Esophagus muscularis mucosa (tissue), 4 donors: Measurements from ENCODE around the gene ENOX2. TPM values are rescaled to one million over a fixed set of nuclear protein-coding genes. Genes with fewer than 3 reads are reported as not detected.

Experiments
- DNase-seq: peaks from one replicate; pipeline ENCODE4 v3.0.0-alpha.2; 2017; ENCODE audit errors: extremely low spot score
- H3K27ac ChIP-seq, 4 donors: fragments of 200-600 bp; sonication (generic); replicated peaks in 1 of 4; 1 replicate in 3 of 4; 2 replicates in 1 of 4; pipeline ENCODE4 v1.5.1; 2016 to 2019; ENCODE audit warnings: mild to moderate bottlenecking in 1 of 4
- H3K27me3 ChIP-seq, 4 donors: fragments of 200-600 bp; sonication (generic); one replicate each; pipeline versions ENCODE4 v1.5.1 to v1.6.0; 2016 to 2019
- H3K36me3 ChIP-seq, 4 donors: fragments of 200-600 bp; sonication (generic); one replicate each; pipeline ENCODE4 v1.5.1; 2016 to 2019
- H3K4me1 ChIP-seq, 4 donors: fragments of 200-600 bp; sonication (generic); one replicate each; pipeline ENCODE4 v1.5.1; 2016 to 2019
- H3K4me3 ChIP-seq, 4 donors: fragments of 200-600 bp; sonication (generic); 1 replicate in 2 of 4; 2 replicates in 2 of 4; pipeline ENCODE4 v1.5.1; 2016 to 2019; ENCODE audit warnings: mild to moderate bottlenecking in 4 of 4, moderate library complexity in 1 of 4
- H3K9me3 ChIP-seq, 4 donors: fragments of 200-600 bp; sonication (generic); 1 replicate in 3 of 4; 2 replicates in 1 of 4; pipeline ENCODE4 v1.5.1; 2016 to 2019
- EP300 ChIP-seq: sonication (generic); formaldehyde crosslinking; IDR thresholded peaks from one replicate; pipeline ENCODE4 v1.6.1; 2017; ENCODE audit warnings: antibody characterized with exemption
- POLR2A ChIP-seq: fragments of 450-650 bp; IDR thresholded peaks from one replicate; pipeline ENCODE4 v1.6.1; 2017; ENCODE audit warnings: antibody characterized with exemption, moderate library complexity, mild to moderate bottlenecking, low read depth
- POLR2AphosphoS5 ChIP-seq, 2 donors: sonication (generic); formaldehyde crosslinking; IDR thresholded peaks; one replicate each; pipeline ENCODE4 v1.6.1; 2017; ENCODE audit warnings: antibody characterized with exemption in 2 of 2
- WGBS: methylation state at CpG from one replicate; pipeline ENCODE4 v1.1.5; 2018; 5-methylcytosine and 5-hydroxymethylcytosine counted together
- intact Hi-C: fragments of 100-400 bp; cut with DNase I; formaldehyde crosslinking; loops from one replicate; pipeline ENCODE4 v1.15.1; 2023
- total RNA-seq, 4 donors: library from RNA; depleted of rRNA; stranded (reverse); fragments of >200 nt; gene quantifications; one replicate each; pipeline versions ENCODE4 v1.1.0 to v1.2.1, GENCODE V29; 2016
- TF ChIP-seq, protein P1 (sequence below), 3 experiments: fragments of 200-600 bp in 2 of 3; fragments of 450-650 bp in 1 of 3; sonication (generic) in 2 of 3; IDR thresholded peaks; one replicate each; pipeline ENCODE4 v1.5.1; 2017 to 2019; ENCODE audit warnings: antibody characterized with exemption in 3 of 3, mild to moderate bottlenecking in 2 of 3, moderate library complexity in 1 of 3

Gene ENOX2
- total RNA-seq, 4 donors from 2014 or later: 12.4 to 17.1 (median 15.5) TPM

DNA sequence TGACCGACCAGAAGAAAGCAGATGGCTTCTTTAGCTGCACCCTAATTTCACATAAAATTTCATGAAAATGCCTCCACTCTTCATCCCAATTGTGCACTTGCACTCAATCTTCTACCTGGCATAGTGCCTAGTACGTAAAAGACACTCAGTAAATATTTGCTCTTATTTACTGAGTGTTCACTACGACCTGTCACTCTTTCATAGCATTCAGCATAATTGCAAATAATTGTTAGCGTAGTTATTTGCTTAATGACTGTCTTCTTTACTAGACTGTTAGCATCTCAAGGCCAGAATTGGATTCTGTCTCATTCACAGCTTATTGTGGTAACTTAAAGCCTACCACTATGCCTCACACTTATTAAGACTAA lies 130.2 kb downstream of the ENOX2 start:
- intact Hi-C loops: no loop called here
- no peak overlapping the region for H3K4me3 ChIP-seq
- H3K4me1 ChIP-seq: no peaks in the 10 kb centered on the region
- TF ChIP-seq EP300 (no peak), POLR2AphosphoS5 (IDR thresholded peaks at IDR 0.05) (no peak), POLR2A (no peak)
- TF ChIP-seq, protein P1, sequence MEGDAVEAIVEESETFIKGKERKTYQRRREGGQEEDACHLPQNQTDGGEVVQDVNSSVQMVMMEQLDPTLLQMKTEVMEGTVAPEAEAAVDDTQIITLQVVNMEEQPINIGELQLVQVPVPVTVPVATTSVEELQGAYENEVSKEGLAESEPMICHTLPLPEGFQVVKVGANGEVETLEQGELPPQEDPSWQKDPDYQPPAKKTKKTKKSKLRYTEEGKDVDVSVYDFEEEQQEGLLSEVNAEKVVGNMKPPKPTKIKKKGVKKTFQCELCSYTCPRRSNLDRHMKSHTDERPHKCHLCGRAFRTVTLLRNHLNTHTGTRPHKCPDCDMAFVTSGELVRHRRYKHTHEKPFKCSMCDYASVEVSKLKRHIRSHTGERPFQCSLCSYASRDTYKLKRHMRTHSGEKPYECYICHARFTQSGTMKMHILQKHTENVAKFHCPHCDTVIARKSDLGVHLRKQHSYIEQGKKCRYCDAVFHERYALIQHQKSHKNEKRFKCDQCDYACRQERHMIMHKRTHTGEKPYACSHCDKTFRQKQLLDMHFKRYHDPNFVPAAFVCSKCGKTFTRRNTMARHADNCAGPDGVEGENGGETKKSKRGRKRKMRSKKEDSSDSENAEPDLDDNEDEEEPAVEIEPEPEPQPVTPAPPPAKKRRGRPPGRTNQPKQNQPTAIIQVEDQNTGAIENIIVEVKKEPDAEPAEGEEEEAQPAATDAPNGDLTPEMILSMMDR (IDR thresholded peaks at IDR 0.05): no peak
- no peaks in the 10 kb centered on the region for H3K27me3 ChIP-seq
- H3K36me3 ChIP-seq: no peaks in the 10 kb centered on the region
- no peaks in the 10 kb centered on the region for H3K9me3 ChIP-seq
- DNase-seq: no peak
- no peak overlapping the region for H3K27ac ChIP-seq
- WGBS: 72% methylated on average over 4 of the region's 4 CpGs

DNA sequence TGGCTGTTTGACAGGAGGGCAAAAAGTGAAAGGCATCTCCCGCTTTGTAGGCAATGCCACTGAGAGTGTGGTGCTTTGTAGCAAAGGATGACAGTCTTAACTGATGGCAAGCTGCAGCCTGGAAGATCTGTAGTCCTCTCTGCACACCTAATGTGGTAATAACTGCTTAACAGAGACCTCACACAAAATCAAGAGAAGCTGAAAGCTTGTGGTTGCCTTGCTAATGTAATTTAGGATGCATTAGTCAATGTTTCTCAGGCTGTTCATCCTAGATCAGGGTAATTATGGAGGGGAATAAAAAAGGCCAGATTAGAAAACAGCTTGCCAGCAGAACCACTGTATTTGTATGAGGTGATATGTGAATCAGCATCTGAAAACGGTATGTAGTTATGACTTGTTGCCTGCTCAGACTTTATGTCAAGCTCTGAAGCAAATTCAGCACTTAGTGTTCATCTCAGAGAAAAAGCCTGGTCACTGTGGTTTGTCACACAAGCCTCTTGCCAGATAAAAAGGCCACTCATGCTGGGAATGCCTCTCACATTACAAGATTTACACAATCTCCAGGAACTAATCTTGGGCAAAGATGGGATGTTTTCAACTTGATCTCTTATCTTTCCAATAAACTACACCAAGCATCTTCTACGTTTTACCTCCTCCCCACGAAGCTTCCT lies 130.8 kb downstream of the ENOX2 start:
- H3K36me3 ChIP-seq: no peaks in the 10 kb centered on the region

DNA sequence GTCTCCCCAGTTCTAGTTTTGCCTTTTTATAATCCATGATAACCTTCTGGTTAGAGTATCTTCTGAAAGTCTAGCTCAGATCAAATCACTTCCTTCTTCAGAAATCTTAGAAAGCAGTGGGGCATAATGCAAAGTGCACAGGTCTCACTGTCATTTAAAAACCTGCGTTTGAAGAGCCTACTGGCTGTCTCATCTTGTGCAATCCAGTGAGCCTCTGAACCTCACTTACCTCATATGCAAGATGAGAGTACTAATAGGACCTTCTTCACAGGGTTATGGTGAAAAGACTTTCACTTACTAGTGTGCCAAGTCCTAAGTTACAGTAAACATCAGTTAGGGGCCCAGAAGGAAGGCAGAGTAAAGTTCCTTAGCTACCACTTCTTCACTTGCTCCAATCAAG lies 131.4 kb downstream of the ENOX2 start:
- no peak for DNase-seq
- TF ChIP-seq POLR2A (no peak), POLR2AphosphoS5 (IDR thresholded peaks at IDR 0.05) (no peak), EP300 (no peak)
- TF ChIP-seq, protein P1 (IDR thresholded peaks at IDR 0.05): no peak
- Histone ChIP-seq H3K27me3 (no peaks in the 10 kb centered on the region), H3K4me1 (no peaks in the 10 kb centered on the region), H3K36me3 (no peaks in the 10 kb centered on the region), H3K4me3 (no peak overlapping the region), H3K27ac (no peak overlapping the region), H3K9me3 (no peaks in the 10 kb centered on the region)
- intact Hi-C loops: no loop called here
- 40% methylated on average over 1 of the region's 1 CpG for WGBS

More for the DNA sequence above, 130.8 kb downstream of the ENOX2 start:
- Histone ChIP-seq H3K27me3 (no peaks in the 10 kb centered on the region), H3K27ac (no peak overlapping the region), H3K4me3 (no peak overlapping the region), H3K4me1 (no peaks in the 10 kb centered on the region), H3K9me3 (no peaks in the 10 kb centered on the region)
- intact Hi-C loops: no loop called here
- 66% methylated on average over 4 of the region's 4 CpGs for WGBS
- DNase-seq: no peak
- no peak for TF ChIP-seq POLR2AphosphoS5 (IDR thresholded peaks at IDR 0.05)
- TF ChIP-seq, protein P1 (IDR thresholded peaks at IDR 0.05): no peak
- no peak for TF ChIP-seq POLR2A
- no peak for TF ChIP-seq EP300

DNA sequence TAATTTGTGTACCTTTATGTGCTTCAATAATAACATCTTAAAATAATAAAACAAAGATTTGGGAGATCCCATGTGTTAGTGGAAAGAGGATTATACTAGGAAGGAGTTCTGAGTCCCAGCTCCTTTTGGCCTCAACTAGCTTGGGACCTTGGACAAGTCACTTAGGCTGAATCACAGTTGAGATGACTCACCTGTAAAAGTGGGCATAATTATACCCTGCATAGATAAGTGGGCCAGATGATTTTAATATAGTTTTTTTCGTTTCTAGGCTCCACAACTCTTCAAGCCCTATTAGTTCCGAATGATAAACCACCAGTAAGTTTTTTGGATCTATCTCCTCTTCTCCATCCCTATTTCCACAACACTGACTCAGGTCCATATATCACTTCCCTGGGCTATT lies 131.8 kb downstream of the ENOX2 start:
- 57% methylated on average over 2 of the region's 2 CpGs for WGBS
- intact Hi-C loops: no loop called here

More for the DNA sequence above, 131.8 kb downstream of the ENOX2 start:
- H3K9me3 ChIP-seq: no peaks in the 10 kb centered on the region
- no peaks in the 10 kb centered on the region for H3K27me3 ChIP-seq
- no peak overlapping the region for H3K27ac ChIP-seq
- TF ChIP-seq, protein P1 (IDR thresholded peaks at IDR 0.05): no peak
- TF ChIP-seq POLR2A (no peak), EP300 (no peak), POLR2AphosphoS5 (IDR thresholded peaks at IDR 0.05) (no peak)
- H3K4me1 ChIP-seq: no peaks in the 10 kb centered on the region
- DNase-seq: no peak
- H3K4me3 ChIP-seq: no peak overlapping the region
- no peaks in the 10 kb centered on the region for H3K36me3 ChIP-seq
